Measurements from ENCODE around the gene GFOD1.
"Not testable (repeated sequence)": the region's sequence is repeated elsewhere in the genome, so short reads cannot be mapped to it uniquely, and the experiment has no call there.

Gene GFOD1

GRCh38 chr6:13437218-13437996 lies 50.0 kb downstream of the GFOD1 start:
- no peak for DNase-seq

- no peak for DNase-seq
Observed at GRCh38 chr6:13436399-13437217, 50.8 kb downstream of the GFOD1 start.

GRCh38 chr6:13435477-13436246 lies 51.7 kb downstream of the GFOD1 start:
- no peak for DNase-seq

GRCh38 chr6:13434777-13435176 lies 52.6 kb downstream of the GFOD1 start:
- no peak for DNase-seq

GRCh38 chr6:13434135-13434775 lies 53.1 kb downstream of the GFOD1 start:
- not testable (repeated sequence) for DNase-seq

GRCh38 chr6:13433709-13434121 lies 53.7 kb downstream of the GFOD1 start:
- no peak for DNase-seq

GRCh38 chr6:13432526-13433184 lies 54.7 kb downstream of the GFOD1 start:
- DNase-seq, result no peak

GRCh38 chr6:13431861-13432465 lies 55.4 kb downstream of the GFOD1 start:
- no peak for DNase-seq

GRCh38 chr6:13431059-13431656 lies 56.2 kb downstream of the GFOD1 start:
- DNase-seq, result no peak

GRCh38 chr6:13429406-13429753 lies 58.0 kb downstream of the GFOD1 start:
- DNase-seq, result no peak

GRCh38 chr6:13428583-13429405 lies 58.6 kb downstream of the GFOD1 start:
- no peak for DNase-seq

GRCh38 chr6:13427801-13428582 lies 59.4 kb downstream of the GFOD1 start:
- DNase-seq, result no peak

- DNase-seq, result no peak
Observed at GRCh38 chr6:13427316-13427715, 60.1 kb downstream of the GFOD1 start.

GRCh38 chr6:13425943-13426931 lies 61.2 kb downstream of the GFOD1 start:
- no peak for DNase-seq

- no peak for DNase-seq
Observed at GRCh38 chr6:13425270-13425873, 62.0 kb downstream of the GFOD1 start.

- no peak for DNase-seq
Observed at GRCh38 chr6:13423252-13423651, 64.1 kb downstream of the GFOD1 start.

- DNase-seq, result no peak
Observed at GRCh38 chr6:13422681-13423221, 64.6 kb downstream of the GFOD1 start.

Measured in SHP77 treated with DMSO at 0.1 percent for 48 hours (cell line).